KBM-7 (cell line): Measurements from ENCODE around the gene ACAT1.
A peak's percentile ranks its signal among the peaks of the same experiment; 100 is the strongest.
"Not testable (repeated sequence)": the region's sequence is repeated elsewhere in the genome, so short reads cannot be mapped to it uniquely, and the experiment has no call there.

Source experiments
- DNase-seq: peaks from one replicate; pipeline ENCODE4 v3.0.0-alpha.2; 2015
- in situ Hi-C: fragments of 300-500 bp; cut with MboI; formaldehyde crosslinking; loops from 2 replicates; pipeline ENCODE4 v1.14.3; 2020; ENCODE audit warnings: low sequenced_read_pairs, low pct_unique_long_range_greater_than_20kb, mixed read lengths

The ACAT1 gene

DNA sequence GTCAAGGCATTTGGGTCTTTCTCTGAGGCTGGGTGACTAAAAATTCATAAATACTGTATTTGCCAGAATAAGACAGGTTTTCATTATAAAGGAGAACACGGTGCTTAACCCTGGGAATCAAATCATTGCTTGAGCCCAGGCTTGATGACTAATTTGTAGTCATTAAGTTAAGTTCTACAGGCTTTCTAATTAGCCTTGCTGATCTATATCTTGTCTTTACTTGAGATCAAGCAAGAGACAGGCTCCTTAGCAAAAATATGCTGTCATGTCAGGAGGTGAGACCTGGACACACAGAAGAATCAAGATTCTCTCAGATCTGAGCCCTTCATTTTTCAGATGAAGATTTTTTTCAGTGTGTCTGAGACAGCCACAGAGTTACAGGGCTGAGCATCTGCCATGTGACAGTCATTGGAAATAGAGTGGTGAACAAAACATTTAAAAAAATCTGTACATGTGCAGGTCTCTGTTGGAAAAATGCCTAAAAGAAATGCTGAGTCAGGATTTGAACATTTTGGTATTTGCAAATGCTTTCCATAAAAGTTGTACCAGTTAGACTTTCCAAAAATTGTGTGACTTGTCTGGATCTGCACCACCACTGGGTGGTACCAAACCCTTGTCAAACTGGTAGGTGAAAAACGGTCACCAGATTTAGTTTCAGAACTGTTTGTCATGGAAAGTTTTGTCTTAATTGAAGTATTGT is 14.6 kb downstream of the ACAT1 start:
- DNase-seq, result no peak
- in situ Hi-C loops, result loop anchor here (25.0 kb wide), 1 partner anchor 501 kb away; no protein-coding TSS in a partner anchor

DNA sequence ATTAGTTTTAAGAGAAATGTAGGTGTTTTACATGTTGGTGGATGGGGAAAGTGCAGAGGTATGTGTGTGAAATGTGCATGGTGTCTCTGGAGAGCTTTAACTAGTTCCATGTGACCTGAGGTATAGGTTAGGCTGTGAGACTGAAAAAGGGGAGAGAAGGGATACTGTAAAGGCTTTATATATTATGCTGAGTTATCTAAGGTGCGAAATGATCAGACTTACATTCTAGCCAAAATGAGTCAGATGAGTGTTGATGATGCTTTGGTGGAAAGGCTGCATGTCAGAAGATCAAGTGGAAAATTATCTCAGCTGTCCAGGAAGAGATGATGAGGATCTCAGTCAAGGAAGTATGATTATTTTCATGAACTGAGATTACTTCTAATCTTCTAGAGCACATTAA is 15.8 kb downstream of the ACAT1 start:
- DNase-seq, result no peak
- in situ Hi-C loops, result loop anchor here (25.0 kb wide), 1 partner anchor 500 kb away; no protein-coding TSS in a partner anchor

DNA sequence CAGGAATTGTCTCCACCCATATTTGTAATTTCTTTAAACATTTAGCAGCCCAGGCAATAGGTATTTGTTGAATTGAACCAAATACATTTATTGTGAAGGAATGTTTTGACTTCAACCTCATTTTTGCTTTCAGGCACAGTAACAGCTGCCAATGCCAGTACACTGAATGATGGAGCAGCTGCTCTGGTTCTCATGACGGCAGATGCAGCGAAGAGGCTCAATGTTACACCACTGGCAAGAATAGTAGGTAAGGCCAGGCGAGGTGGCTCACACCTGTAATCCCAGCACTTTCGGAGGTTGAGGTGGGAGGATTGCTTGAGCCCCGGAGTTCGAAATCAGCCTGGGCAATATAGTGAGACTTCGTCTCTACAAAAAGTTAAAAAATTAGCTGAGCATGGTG is 20.9 kb downstream of the ACAT1 start:
- no peak for DNase-seq
- in situ Hi-C loops, result loop anchor here (25.0 kb wide), 1 partner anchor 495 kb away; no protein-coding TSS in a partner anchor

DNA sequence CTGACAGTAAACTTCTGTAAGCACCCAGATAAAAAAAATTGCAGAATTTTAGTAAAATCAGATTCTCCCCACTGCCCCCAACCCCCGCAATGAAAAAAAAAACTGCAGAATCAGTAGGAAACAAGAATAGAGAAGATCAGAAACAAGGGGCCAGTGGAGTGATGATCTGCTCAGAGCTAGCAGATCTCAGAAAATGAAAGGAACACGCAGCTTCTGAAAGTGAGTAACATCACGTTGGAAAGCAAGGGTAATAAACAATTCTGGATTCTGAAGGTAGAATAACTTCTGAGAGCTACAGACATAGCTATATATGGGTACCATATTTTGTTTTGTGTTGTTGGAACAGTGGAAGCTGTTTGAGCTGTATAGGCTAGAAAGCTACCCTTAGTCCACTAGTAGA is 23.2 kb downstream of the ACAT1 start:
- DNase-seq, result no peak
- in situ Hi-C loops, result loop anchor here (25.0 kb wide), 1 partner anchor 493 kb away; no protein-coding TSS in a partner anchor

DNA sequence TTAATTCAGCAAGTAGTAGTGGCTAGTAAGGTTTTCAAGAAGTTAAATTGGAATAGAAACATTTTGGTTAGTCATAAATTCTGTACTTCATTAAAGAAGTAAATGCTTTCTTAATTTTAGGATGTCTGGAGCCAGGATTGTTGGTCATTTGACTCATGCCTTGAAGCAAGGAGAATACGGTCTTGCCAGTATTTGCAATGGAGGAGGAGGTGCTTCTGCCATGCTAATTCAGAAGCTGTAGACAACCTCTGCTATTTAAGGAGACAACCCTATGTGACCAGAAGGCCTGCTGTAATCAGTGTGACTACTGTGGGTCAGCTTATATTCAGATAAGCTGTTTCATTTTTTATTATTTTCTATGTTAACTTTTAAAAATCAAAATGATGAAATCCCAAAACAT is 25.8 kb downstream of the ACAT1 start:
- in situ Hi-C loops, result loop anchor here (25.0 kb wide), 1 partner anchor 490 kb away; no protein-coding TSS in a partner anchor
- DNase-seq, result no peak

GRCh38 chr11:108148556-108148955 is 27.2 kb downstream of the ACAT1 start:
- in situ Hi-C loops, result loop anchor here (25.0 kb wide), 1 partner anchor 489 kb away; no protein-coding TSS in a partner anchor
- DNase-seq, result no peak

GRCh38 chr11:108154591-108154990 is 33.2 kb downstream of the ACAT1 start:
- in situ Hi-C loops, result no loop called here

DNA sequence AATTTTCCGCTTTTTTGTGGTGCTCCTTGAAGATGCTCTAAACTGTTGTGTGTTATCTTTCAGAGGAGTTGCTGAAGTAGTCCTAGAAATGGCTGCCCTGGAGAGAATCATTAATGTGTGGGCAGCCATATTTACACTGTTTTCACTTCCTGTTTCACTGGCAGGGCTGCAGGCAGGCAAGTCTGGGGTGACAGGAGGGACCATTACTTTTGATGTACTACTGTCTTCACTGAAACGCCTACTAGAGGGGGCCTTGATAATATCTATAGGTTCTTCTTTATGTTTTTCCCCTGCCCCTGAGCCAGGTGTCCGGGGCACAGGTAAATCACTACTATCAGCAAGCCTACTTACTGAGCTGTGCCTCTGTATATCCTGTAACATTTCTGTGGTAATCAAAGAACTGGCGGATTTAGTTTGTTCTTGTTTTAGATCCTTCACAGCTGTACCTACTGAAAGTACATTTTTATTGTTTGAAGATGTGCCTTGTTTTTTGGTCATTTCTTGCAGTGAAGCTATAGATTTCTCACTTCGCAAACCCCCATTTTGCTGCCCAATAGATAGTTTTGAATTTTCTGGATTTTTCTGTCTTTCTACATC is 39.7 kb downstream of the ACAT1 start:
- in situ Hi-C loops, result no loop called here
- peak; percentile 22 for DNase-seq

More at GRCh38 chr11:108154591-108154990, 33.2 kb downstream of the ACAT1 start:
- no peak for DNase-seq

GRCh38 chr11:108162878-108163277 is 41.5 kb downstream of the ACAT1 start:
- DNase-seq, in situ Hi-C loops: not testable (repeated sequence)

- in situ Hi-C loops, result no loop called here
- DNase-seq, result no peak
These were observed 46.3 kb downstream of the ACAT1 start for GRCh38 chr11:108167624-108168023.

GRCh38 chr11:108170184-108170583 is 48.8 kb downstream of the ACAT1 start:
- in situ Hi-C loops, result no loop called here
- no peak for DNase-seq

- in situ Hi-C loops, result no loop called here
- DNase-seq, result no peak
These were observed 56.2 kb downstream of the ACAT1 start for GRCh38 chr11:108177570-108177969.

GRCh38 chr11:108193725-108194124 is 72.4 kb downstream of the ACAT1 start:
- in situ Hi-C loops, result no loop called here
- DNase-seq, result no peak

DNA sequence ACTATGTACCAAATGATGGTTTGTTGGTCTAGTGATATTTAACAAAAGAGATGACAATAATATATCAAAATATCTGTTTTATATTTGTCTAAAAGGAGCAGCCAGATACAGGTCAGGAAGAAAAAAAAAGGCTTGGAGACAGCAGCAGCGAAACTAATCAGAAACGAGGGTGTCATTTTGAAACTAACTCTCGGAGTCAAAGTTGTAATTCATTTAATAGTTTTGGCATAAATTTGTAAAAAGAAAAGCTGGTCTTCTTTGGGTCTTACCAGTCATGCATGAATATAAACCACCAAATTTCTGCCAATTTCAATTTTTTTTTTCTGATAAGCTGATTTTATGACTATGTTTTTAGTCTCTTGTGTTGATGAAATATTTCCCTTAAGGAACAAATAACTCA is 75.5 kb downstream of the ACAT1 start:
- DNase-seq, result no peak
- in situ Hi-C loops, result no loop called here
